Natural killer cell treated with Interleukin-12 subunit alpha and Interleukin-12 subunit beta and Interleukin-15 and Interleukin-18, amount 100 ng/mL, for 72 hours (primary cell): Measurements from ENCODE around the gene GOLGA1. TPM values are rescaled to one million over a fixed set of nuclear protein-coding genes. Genes with fewer than 3 reads are reported as not detected.
"Not testable (repeated sequence)": the region's sequence is repeated elsewhere in the genome, so short reads cannot be mapped to it uniquely, and the experiment has no call there.

Source experiments
- ATAC-seq, 2 donors: fragments of 150-1000 bp; cut with Tn5 transposase in 1 of 2; sonication (Bioruptor Pico), chemical (Tn5 transposase) in 1 of 2; 2 replicates each; pipeline ENCODE4 v1.10.0; 2021
- DNase-seq: peaks from one replicate; pipeline ENCODE4 v3.0.0; 2022; ENCODE audit warnings: low spot score
- H3K27ac Mint-ChIP-seq, 2 donors: 1 replicate in 1 of 2; 2 replicates in 1 of 2; pipeline ENCODE4 v1.8.0; 2022; ENCODE audit warnings: mixed read lengths in 2 of 2, mild to moderate bottlenecking in 1 of 2, moderate library complexity in 1 of 2
- H3K27me3 Mint-ChIP-seq, 2 donors: 1 replicate in 1 of 2; 2 replicates in 1 of 2; pipeline ENCODE4 v1.8.0; 2022; ENCODE audit warnings: mixed read lengths in 2 of 2
- H3K36me3 Mint-ChIP-seq: one replicate; pipeline ENCODE4 v1.8.0; 2022; ENCODE audit warnings: mixed read lengths
- H3K4me1 Mint-ChIP-seq, 2 donors: 1 replicate in 1 of 2; 2 replicates in 1 of 2; pipeline ENCODE4 v1.8.0; 2022; ENCODE audit warnings: low read depth in 2 of 2, mixed read lengths in 2 of 2, mild to moderate bottlenecking in 1 of 2
- H3K4me3 Mint-ChIP-seq: one replicate; pipeline ENCODE4 v1.8.0; 2022; ENCODE audit warnings: mixed read lengths
- H3K9me3 Mint-ChIP-seq: 2 replicates; pipeline ENCODE4 v1.8.0; 2022; ENCODE audit warnings: mixed read lengths
- total RNA-seq, 2 donors: library from RNA; stranded (reverse); gene quantifications; one replicate each; pipeline ENCODE4 v1.2.3, GENCODE V29; 2022

Gene GOLGA1
- total RNA-seq, 2 donors from 2014 or later = 22.1 to 22.6 TPM

DNA sequence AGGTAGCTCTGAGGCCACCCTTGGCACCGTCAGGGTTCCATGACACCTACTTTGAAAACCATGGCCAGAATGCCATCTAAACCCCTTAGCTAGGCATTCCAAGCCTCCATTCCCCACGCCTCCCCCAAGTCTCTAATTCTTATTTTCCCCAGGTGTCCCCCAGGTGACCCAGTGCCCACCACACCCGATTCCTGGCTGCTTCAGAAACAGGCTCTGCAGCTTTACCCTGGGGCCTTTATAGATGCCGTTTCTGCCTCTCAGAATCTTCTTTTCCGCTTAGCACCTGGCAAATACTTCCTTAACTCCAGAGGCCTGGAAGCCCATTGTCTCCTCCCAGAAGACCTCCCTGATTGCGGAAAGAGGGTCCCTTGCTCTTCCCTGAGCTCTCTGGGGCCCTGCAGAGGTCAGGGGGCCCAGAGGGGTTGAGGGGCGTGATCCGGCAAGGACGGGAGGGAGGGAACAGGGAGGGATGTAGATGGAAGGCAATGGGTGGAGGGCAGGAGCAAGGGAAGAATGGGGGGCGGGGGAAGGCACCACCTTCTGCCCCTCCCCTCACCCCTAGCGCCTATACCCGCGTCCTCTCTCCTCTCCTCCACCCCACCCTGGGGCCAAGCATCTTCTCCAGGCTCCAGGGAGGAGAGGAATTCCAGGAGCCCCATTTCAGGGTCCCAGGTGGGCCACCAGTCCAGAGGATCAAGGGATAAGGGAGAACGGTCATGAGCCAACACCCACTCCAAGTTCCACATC is 99.6 kb downstream of the GOLGA1 start:
- no peaks in the 10 kb centered on the region for H3K36me3 Mint-ChIP-seq
- H3K9me3 Mint-ChIP-seq = no peaks in the 10 kb centered on the region
- H3K4me1 Mint-ChIP-seq = peaks cover 0 to 6% of the 10 kb centered on the region in 2 donors
- DNase-seq = no peak
- H3K27ac Mint-ChIP-seq = no peak overlapping the region
- no peak overlapping the region for H3K4me3 Mint-ChIP-seq
- peaks cover 6 to 8% of the 10 kb centered on the region in 2 donors for H3K27me3 Mint-ChIP-seq
- ATAC-seq = no peak

DNA sequence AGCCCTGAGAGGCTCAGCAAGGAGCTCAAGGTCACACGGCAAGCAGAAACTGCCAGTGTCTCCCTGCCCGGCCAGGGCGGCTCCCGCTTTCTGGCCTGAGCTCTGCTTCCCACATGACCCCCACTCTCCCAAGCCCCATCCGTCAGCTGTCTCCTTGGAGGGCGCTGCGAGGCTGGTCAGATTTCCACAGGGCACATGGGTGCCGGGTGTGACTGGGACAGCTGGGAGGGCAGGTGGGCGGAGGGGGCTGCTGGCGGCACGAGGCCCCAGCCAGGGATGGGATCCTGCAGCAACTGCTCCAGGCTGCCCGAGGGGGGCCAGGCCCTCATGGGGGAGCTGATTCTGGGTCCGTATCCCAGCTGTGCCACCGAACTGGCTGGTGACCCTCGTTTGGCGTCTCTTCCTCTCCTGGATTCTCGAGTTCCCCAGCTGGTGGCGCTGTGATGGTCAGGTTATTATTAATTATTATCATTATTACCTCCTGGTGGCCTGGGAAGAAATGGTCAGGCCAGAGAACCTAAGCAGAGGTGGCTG is 100.5 kb downstream of the GOLGA1 start:
- no peaks in the 10 kb centered on the region for H3K9me3 Mint-ChIP-seq
- ATAC-seq (no peak), DNase-seq (no peak)
- H3K4me3 Mint-ChIP-seq = no peak overlapping the region
- peaks cover 0 to 6% of the 10 kb centered on the region in 2 donors for H3K4me1 Mint-ChIP-seq
- H3K27ac Mint-ChIP-seq = no peak overlapping the region
- H3K36me3 Mint-ChIP-seq = no peaks in the 10 kb centered on the region
- peaks cover 6 to 8% of the 10 kb centered on the region in 2 donors for H3K27me3 Mint-ChIP-seq

DNA sequence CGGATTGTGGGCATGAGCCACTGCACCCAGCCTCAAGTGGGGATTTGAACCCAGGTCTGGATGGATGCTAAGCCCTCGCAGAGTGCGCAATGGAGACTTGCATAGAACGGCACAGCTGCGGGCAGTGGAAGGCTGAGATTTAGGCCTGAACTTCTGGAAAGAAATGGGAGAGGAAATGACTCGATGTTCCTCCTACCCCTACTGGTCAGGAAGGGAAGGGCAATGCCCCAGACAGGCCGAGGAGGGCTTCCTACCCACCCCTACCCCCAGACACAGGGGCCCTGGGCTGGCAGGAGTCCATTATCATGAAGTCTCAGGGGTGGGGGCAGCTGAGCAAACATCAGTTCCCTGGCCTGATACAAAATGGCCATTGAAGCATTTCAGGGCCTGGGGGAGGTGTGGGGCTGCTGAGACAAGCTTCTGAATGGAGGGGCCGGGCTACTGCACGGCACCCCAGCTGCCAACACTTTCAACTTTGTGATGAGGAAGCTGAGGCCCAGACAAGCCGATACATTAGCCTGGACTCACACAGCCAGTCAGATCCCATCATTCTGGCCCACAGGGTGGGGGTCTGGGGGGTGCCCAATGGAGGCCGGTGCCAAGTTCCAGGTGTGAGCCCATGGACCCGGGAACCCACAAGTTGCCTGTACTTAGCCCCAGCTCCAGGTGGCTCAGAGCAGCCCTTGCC is 101.1 kb downstream of the GOLGA1 start:
- Mint-ChIP-seq H3K27ac (no peak overlapping the region), H3K27me3 (peaks cover 6 to 8% of the 10 kb centered on the region in 2 donors), H3K9me3 (no peaks in the 10 kb centered on the region), H3K36me3 (no peaks in the 10 kb centered on the region), H3K4me1 (peaks cover 0 to 6% of the 10 kb centered on the region in 2 donors), H3K4me3 (no peak overlapping the region)
- ATAC-seq (peak in 1 of 2 donors; percentile 36), DNase-seq (no peak)

DNA sequence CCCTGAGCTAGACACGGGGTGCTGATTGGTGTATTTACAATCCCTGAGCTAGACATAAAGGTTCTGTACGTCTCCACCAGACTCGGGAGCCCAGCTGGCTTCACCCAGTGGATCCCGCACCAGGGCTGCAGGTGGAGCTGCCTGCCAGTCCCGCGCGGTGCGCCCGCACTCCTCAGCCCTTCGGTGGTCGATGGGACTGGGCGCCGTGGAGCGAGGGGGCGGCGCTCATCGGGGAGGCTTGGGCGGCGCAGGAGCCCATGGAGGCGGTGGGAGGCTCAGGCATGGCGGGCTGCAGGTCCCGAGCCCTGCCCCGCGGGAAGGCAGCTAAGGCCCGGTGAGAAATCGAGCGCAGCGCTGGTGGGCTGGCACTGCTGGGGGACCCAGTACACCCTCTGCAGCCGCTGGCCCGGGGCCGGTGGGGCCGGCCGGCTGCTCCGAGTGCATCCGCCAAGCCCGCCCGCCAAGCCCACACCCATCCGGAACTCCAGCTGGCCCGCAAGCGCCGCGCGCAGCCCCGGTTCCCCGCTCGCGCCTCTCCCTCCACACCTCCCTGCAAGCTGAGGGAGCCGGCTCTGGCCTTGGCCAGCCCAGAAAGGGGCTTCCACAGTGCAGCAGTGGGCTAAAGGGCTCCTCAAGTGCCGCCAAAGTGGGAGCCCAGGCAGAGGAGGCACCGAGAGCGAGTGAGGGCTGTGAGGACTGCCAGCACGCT is 102.2 kb downstream of the GOLGA1 start:
- not testable (repeated sequence) for ATAC-seq, H3K4me1 Mint-ChIP-seq, H3K36me3 Mint-ChIP-seq, H3K27ac Mint-ChIP-seq, H3K27me3 Mint-ChIP-seq, H3K4me3 Mint-ChIP-seq, DNase-seq, H3K9me3 Mint-ChIP-seq

DNA sequence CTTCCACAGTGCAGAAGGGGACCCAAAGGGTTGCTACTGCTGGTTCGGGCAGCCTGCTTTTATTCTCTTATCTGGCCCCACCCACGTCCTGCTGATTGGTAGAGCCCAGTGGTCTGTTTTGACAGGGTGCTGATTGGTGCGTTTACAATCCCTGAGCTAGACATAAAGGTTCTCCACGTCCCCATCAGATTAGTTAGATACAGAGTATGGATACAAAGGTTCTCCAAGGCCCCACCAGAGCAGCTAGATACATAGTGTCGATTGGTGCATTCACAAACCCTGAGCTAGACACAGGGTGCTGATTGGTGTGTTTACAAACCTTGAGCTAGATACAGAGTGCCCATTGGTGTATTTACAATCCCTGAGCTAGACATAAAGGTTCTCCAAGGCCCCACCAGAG is 102.8 kb downstream of the GOLGA1 start:
- not testable (repeated sequence) for H3K36me3 Mint-ChIP-seq, H3K27ac Mint-ChIP-seq, H3K9me3 Mint-ChIP-seq, H3K27me3 Mint-ChIP-seq, DNase-seq, ATAC-seq, H3K4me3 Mint-ChIP-seq, H3K4me1 Mint-ChIP-seq

DNA sequence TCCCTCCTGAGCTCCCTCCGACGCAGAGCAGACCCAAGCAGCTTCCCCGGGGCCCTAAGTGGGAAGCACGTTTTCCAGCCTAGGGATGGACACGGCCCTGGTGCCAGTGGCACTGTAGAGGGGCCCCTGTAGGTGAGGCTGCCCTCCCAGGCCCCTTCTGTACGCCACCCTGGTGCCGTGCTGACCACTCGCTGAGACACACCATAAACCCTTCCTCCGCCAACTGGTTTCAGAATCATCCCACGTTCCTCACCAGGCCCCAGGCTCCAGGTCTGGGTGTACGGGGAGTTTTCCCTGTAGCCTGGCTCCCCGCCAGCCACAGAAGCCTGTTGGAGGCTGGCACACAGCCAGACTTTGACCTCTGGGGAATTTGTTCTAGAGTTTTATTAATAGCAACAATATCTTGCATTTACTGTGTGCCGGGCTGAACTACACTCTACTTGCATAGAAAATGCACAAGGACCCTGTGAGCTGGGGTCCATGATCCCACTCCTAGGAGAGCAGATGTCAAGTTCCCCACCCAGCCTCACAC is 105.8 kb downstream of the GOLGA1 start:
- Mint-ChIP-seq H3K4me1 (peaks cover 0 to 3% of the 10 kb centered on the region in 2 donors), H3K27me3 (peaks cover 6 to 8% of the 10 kb centered on the region in 2 donors), H3K36me3 (no peaks in the 10 kb centered on the region), H3K4me3 (no peak overlapping the region), H3K27ac (no peak overlapping the region), H3K9me3 (no peaks in the 10 kb centered on the region)
- DNase-seq (no peak), ATAC-seq (peak in 1 of 2 donors; percentile 43)

DNA sequence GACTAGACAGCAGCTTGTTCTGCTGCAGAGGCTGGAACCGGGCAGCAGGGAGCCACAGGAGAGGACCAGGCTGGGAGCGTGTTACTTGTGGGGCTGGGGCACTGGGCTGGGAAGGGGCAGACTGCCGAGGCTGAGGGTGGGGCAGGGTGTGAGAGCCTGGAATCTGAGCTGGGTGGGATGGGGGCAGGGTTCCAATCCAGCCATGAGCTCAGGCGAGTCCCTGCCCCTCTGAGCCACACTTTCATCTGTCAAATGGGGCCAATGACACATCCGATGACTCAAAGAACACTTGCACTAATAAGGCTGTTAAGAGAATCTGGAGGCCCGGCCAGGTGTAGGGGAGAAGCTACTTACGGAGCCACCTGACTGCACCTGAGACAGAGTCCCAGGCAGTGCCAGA is 106.3 kb downstream of the GOLGA1 start:
- Mint-ChIP-seq H3K27me3 (peaks cover 6 to 8% of the 10 kb centered on the region in 2 donors), H3K4me1 (peaks cover 0 to 3% of the 10 kb centered on the region in 2 donors), H3K9me3 (no peaks in the 10 kb centered on the region), H3K4me3 (no peak overlapping the region), H3K27ac (no peak overlapping the region), H3K36me3 (no peaks in the 10 kb centered on the region)
- DNase-seq (no peak), ATAC-seq (no peak)

DNA sequence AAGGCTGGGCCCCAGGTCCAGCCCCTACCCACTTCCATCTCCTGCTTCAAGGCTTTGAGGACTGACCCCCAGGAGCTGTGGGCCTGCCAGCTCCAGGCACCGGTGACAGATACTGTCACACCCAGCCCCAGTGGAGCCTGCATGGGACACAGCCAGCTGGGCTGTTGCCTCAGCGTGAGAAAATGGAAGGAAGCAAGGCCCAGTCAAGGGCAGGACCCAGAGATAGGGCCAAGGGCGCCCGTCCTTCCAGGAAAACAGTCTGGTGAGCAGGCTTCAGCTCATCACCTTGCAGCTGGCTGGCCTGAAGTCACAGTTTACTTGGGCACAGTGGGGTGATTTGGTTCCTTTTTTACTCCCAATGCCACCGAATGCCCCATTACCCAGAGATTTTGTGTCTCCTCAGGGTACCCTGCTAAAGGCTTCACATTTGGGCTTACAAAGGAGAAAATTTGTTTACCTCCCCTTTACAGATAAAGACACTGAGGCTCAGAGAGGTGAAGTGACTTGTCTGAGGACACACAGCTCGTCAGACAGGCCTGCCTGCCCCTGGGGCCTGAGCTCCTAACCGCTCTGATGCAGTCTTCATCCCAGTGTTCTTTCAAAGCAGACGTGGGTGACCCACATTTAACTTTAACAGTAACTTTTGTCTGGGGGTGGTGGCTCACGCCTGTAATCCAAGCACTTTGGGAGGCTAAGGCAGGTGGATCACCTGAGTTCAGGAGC is 109.1 kb downstream of the GOLGA1 start:
- DNase-seq (no peak), ATAC-seq (no peak)
- Mint-ChIP-seq H3K9me3 (no peaks in the 10 kb centered on the region), H3K27ac (no peak overlapping the region), H3K4me1 (no peaks in the 10 kb centered on the region), H3K4me3 (no peak overlapping the region), H3K36me3 (no peaks in the 10 kb centered on the region), H3K27me3 (no peaks in the 10 kb centered on the region)

DNA sequence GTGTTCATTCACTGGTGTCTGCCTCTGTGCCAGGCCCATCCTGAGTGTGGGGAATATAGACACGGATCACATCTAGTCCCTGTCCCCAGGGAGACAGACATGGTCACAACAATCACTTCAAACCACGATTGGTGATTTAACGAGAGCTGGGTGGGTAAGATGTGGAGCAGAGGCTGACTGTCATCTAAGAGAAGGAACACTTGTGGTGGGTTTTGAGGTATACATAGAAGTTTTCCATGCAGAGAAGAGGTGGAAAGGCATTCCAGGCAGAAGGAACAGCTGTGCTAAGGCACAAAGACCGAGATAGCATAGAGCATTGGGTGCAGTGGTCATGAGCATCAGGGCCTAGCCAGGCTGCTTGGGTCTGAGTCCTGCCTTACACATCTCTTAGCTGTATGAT is 110.3 kb downstream of the GOLGA1 start:
- no peaks in the 10 kb centered on the region for H3K36me3 Mint-ChIP-seq
- DNase-seq (no peak), ATAC-seq (no peak)
- H3K9me3 Mint-ChIP-seq = no peaks in the 10 kb centered on the region
- H3K4me3 Mint-ChIP-seq = no peak overlapping the region
- H3K4me1 Mint-ChIP-seq = no peaks in the 10 kb centered on the region
- no peaks in the 10 kb centered on the region for H3K27me3 Mint-ChIP-seq
- no peak overlapping the region for H3K27ac Mint-ChIP-seq

DNA sequence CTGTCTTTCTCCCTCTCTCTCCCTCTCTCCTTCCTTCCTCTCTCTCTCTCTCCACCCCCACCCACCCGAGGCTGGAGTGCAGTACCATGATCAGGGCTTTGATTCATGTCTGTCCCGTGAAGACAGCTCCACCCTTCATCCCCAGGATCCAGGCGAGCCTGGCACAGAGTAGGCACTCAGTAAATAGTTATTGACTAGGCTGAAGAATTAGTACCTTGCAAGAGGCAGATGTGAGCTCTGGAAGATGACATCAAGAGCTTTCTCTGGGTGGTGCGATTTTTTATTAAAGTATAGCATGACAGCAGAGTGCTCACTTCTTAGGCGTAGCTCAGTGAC is 111.6 kb downstream of the GOLGA1 start:
- H3K36me3 Mint-ChIP-seq = no peaks in the 10 kb centered on the region
- no peaks in the 10 kb centered on the region for H3K27me3 Mint-ChIP-seq
- H3K4me3 Mint-ChIP-seq = no peak overlapping the region

DNA sequence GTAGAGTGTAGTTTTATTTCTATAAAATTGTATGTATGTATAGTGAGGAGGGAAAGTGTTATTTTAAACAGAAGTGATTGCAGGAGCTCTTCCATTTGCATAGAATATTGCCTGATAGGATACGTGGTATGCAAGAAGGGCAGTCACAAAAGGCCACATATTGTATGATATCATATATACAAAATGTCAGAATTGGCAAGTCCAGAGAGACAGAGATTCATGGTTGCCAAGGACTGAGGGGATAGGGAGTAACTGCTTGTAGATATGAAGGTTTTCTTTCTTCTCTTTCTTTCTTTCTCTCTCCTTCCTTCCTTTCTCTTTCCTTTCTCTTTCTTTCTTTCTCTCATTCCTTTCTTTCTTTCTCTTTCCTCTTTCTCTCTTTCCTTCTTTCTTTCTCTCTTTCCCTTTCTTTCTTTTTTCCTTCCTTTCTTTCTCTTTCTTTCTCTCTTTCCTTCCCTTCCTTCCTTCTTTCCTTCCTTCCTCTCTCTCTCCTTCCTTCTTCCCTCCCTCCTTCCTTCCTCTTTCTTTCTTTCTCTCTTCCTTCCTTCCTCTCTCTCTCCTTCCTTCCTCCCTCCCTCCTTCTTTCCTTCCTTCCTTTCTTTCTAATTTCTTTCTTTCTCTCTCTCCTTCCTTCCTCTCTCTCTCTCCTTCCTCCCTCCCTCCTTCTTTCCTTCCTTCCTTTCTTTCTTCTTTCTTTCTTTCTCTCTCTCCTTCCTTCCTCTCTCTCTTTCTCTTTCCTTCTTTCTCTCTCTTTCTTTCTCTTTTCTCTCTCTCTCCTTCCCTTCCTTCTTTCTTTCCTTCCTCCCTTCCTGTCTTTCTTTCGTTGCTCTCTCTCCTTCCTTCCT is 112.2 kb downstream of the GOLGA1 start:
- Mint-ChIP-seq H3K4me1 (no peaks in the 10 kb centered on the region), H3K27ac (no peak overlapping the region), H3K9me3 (no peaks in the 10 kb centered on the region), H3K4me3 (no peak overlapping the region), H3K27me3 (no peaks in the 10 kb centered on the region), H3K36me3 (no peaks in the 10 kb centered on the region)
- ATAC-seq (no peak), DNase-seq (no peak)

More for the DNA sequence above, 111.6 kb downstream of the GOLGA1 start:
- no peak for DNase-seq
- Mint-ChIP-seq H3K9me3 (no peaks in the 10 kb centered on the region), H3K27ac (no peak overlapping the region), H3K4me1 (no peaks in the 10 kb centered on the region)
- ATAC-seq = no peak
